Activated naive CD8-positive, alpha-beta T cell (primary cell): ENCODE results near the gene ETS1.

ENCODE experiments used
- H3K27ac Mint-ChIP-seq: one replicate; pipeline ENCODE4 v1.8.0; 2021; ENCODE audit warnings: mixed read lengths
- H3K27me3 Mint-ChIP-seq: one replicate; pipeline ENCODE4 v1.8.0; 2021; ENCODE audit warnings: mixed read lengths
- H3K36me3 Mint-ChIP-seq: one replicate; pipeline ENCODE4 v1.8.0; 2021; ENCODE audit warnings: mixed read lengths
- H3K4me1 Mint-ChIP-seq: one replicate; pipeline ENCODE4 v1.8.0; 2021; ENCODE audit warnings: low read depth, mixed read lengths
- H3K4me3 Mint-ChIP-seq: one replicate; pipeline ENCODE4 v1.8.0; 2021; ENCODE audit warnings: mild to moderate bottlenecking, mixed read lengths
- H3K9me3 Mint-ChIP-seq: one replicate; pipeline ENCODE4 v1.8.0; 2021; ENCODE audit warnings: low read depth, mixed read lengths

Gene ETS1

DNA sequence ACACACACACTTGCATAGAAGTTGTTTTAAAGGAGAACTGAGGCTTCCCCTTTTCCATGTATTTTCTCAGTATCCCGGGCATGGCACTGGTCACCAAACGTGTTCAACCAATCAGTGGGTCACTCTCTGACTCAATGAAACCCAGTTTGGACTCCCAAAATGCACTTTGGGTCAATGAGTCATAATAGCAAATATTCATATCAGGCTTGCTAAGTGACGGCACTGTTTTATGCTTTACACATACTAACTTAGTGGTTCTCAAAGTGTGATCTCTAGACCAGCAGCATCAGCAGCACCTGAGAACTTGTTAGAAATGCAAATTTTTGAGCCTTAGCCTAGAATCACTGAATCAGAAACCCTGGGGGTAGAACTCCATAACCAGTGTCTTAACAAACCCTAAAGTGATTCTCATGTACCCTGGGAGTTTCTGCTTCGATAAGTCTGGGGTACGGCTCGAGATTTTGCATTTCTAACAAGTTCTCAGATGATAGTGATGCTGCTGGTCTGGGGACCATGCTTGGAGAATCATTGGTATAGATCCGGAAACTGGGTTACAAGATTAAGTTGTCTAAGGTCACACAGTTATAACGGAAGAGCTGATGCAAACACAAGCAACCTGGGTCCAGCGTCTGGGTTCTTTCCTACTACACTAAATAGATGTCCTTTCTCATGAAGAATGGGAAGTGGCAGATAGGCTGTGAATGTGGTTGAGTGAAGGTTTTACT lies 35.6 kb downstream of the ETS1 start:
- H3K9me3 Mint-ChIP-seq = no peaks in the 10 kb centered on the region
- no peaks in the 10 kb centered on the region for H3K27me3 Mint-ChIP-seq
- H3K4me3 Mint-ChIP-seq = peak overlapping the region; percentile 57
- H3K27ac Mint-ChIP-seq = peak overlapping the region; percentile 91
- peaks cover 74% of the 10 kb centered on the region for H3K4me1 Mint-ChIP-seq
- no peaks in the 10 kb centered on the region for H3K36me3 Mint-ChIP-seq

DNA sequence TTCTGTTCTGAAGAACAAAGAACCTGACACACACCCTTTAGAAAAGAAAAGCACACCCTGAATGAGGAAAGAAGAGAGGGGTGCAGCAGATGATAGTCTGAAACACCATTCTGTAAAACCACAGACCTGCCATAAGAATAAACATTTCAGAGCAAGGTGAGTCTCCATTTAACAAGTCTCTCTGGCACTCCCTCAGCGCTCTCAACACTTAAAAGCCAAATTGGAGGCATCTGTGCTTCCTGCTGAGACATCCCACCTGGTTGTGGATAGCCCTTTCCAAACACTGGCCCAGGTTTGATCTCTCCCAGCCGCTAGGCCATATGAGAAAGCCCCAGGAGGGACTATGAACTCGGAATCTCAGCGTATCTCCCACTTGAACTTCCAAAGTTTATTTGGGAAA lies 36.3 kb downstream of the ETS1 start:
- Mint-ChIP-seq H3K36me3 (no peaks in the 10 kb centered on the region), H3K4me1 (peaks cover 80% of the 10 kb centered on the region), H3K27ac (peak overlapping the region; percentile 91), H3K9me3 (no peaks in the 10 kb centered on the region), H3K4me3 (peak overlapping the region; percentile 46), H3K27me3 (no peaks in the 10 kb centered on the region)

DNA sequence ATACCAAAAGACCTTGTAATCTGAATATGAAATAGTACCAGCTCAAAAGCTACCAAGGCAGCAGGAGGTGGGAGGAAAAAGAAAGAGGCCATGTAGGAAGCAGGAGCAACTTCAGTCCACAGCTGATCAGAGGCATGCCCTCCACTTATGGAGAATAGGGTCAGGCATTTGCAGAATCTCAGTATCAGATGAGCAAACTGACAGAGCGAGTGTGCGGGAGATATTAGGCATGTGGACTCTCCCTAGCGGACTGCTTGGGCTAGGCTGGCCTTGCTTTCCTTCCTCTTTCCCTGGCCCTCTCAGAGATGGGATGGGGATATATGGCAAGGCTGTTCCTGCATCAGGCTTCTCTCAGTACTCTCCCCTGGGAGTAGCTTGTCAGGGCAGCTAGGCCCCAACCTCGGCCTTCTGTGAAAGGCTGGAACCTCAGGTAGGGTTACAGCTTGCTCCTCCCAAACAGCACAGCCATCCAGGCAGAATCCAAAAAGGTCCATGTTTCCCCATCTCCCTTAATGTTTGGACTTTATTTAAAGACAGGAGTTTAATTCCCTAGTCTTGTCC lies 37.0 kb downstream of the ETS1 start:
- H3K4me3 Mint-ChIP-seq = peak overlapping the region; percentile 74
- peak overlapping the region; percentile 91 for H3K27ac Mint-ChIP-seq
- H3K36me3 Mint-ChIP-seq = no peaks in the 10 kb centered on the region
- H3K27me3 Mint-ChIP-seq = no peaks in the 10 kb centered on the region
- H3K4me1 Mint-ChIP-seq = peaks cover 87% of the 10 kb centered on the region
- H3K9me3 Mint-ChIP-seq = no peaks in the 10 kb centered on the region

DNA sequence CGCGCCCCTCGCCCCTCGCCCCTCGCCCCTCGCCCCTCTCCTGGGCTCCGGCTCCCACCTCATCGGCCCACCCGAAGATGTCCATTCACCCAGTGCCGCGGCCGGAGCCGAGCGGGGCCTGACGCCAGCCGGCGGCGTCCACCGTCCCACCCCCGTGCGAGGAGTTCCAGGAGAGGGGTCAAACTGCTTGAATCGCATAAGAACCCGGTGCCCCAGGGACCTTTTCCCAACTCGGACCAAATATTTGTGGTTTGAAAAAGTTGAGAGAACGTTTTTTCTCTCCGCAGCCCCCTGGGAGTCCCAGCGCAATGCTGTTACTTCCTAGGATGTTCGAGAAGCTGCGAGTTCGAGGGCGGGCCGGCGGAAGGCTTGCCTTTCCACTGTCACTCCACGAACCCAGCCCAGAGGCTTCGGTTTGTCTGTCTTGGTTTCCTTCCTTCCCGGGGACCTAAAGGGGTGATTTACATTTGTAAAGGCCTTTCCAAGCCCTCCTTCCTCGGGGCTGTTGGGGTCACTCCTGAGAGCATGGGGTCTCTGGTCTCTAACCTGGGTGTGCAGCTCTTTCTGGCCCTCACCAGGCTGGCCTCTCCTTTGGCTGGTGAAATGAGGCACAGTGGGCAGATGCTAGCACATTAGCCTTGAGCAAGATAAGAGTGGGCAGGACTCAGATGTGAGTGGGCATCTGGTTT lies 38.0 kb downstream of the ETS1 start:
- H3K36me3 Mint-ChIP-seq = no peaks in the 10 kb centered on the region
- H3K27ac Mint-ChIP-seq = peak overlapping the region; percentile 96
- no peaks in the 10 kb centered on the region for H3K27me3 Mint-ChIP-seq
- H3K4me3 Mint-ChIP-seq = peak overlapping the region; percentile 88
- H3K4me1 Mint-ChIP-seq = peaks cover 95% of the 10 kb centered on the region
- H3K9me3 Mint-ChIP-seq = no peaks in the 10 kb centered on the region

DNA sequence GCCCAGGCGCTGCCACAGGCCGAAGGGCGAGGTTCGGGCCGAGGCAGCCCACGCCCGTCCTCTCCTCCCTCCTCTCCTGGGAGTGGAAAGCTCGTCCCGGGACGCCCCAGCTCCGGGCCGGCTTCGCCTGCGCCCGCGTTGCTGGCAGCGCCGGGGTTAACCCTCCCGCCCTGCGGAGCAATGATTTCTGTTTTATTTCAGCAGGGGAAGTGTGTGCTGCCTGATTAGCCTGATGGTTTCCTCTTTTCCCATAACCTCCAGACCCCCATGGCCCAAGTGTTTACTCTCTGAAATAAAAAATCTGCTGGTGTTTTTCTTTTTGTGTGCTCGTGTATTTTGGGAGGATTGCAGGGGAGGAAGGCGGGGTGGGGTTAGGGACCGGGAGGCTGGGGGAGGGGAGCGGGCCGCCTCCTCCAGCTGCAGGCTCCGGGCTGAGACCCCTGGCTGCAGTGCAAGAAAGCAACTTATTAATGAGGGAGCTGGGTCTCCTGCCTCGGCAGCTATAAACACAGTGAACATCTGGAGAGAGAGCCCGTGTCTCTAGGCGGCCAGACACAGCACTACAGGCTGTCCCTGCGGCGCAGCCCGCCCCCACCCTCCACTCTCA lies 38.6 kb downstream of the ETS1 start:
- Mint-ChIP-seq H3K4me1 (peaks cover 94% of the 10 kb centered on the region), H3K4me3 (peak overlapping the region; percentile 88), H3K9me3 (no peaks in the 10 kb centered on the region), H3K36me3 (no peaks in the 10 kb centered on the region), H3K27ac (peak overlapping the region; percentile 96), H3K27me3 (no peaks in the 10 kb centered on the region)

DNA sequence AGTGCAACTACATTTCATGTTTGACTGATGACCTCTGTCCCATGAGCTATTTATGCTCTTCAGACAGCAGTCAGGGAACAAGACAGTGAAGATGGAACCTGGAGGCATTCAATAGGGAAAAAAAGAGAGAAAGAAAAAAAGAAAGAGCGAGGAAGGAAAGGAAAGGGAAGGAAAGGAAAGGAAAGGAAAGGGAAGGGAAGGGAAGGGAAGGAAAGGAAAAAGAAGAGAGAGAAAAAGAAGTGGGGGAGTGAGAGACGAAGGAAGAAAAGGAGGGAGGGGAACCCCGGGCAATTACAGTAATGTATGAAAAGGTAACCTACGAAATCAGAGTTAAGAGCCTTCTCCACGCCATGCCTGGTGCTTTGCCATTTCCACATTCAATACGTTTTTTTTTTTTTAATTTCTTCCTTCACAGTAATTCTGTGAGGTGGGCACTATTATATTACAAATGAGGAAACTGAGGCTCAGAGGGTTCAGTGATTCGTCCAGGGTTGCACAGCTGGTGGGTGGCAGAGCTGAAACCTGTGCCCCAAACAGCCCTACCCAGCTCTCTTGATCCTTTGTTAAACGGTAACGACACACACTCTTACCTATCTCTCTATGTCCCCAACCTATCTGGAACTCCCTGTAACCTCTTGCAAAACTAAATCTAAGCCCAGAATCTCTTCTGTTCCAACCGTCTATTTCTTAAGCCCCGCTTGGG lies 39.3 kb downstream of the ETS1 start:
- Mint-ChIP-seq H3K4me1 (peaks cover 94% of the 10 kb centered on the region), H3K36me3 (no peaks in the 10 kb centered on the region), H3K4me3 (peak overlapping the region; percentile 88), H3K9me3 (no peaks in the 10 kb centered on the region), H3K27ac (peak overlapping the region; percentile 96), H3K27me3 (no peaks in the 10 kb centered on the region)

DNA sequence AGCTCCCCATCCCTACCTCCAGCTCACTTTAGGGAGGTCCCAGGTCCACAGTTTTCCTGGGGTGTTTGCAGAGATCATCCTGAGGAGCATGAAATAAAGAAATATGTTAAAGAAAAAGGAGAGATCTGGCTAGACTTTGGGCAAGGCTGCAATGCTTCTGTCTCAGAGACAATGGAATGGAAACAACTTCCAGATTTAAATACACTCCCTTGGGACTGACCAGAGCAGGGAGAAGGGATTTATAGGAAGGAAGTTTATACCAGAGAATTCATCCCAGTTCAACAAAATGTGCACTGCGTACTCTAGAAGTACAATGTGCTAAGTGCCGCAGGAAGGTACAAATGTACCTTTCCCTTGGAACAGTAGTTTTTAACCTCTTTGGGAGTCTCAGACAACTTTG lies 40.4 kb downstream of the ETS1 start:
- Mint-ChIP-seq H3K4me1 (peaks cover 89% of the 10 kb centered on the region), H3K27ac (peak overlapping the region; percentile 96), H3K27me3 (no peaks in the 10 kb centered on the region), H3K4me3 (peak overlapping the region; percentile 88), H3K36me3 (no peaks in the 10 kb centered on the region), H3K9me3 (no peaks in the 10 kb centered on the region)

DNA sequence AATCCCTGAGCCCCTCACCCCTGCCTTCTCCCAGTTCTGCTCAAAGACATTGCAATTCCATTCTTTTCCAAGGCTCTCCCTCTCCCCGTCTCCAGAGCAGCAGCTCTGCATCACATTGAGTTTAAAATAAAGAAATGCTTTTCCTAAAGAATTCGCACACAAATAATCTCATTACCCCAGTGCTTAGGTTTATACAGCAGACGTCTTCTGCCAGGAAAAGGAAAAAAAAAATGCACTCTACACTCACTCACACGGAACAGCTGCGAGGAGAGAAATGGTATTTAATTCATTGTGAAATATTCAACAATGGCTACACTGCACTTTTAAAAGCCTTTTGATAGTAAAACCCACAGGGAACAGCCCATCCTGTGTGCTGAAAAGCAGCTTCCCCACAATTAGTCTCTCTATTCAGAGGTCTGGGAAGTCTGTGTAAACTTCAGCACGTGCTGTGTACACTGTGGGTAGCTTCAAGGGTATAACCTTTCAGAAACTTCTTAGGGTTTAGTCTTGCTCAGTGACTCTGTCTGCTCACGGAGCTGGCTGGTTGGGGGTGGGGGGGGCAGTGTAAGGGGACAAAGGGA lies 42.8 kb downstream of the ETS1 start:
- Mint-ChIP-seq H3K4me3 (peak overlapping the region; percentile 83), H3K27me3 (no peaks in the 10 kb centered on the region), H3K36me3 (no peaks in the 10 kb centered on the region), H3K4me1 (peaks cover 66% of the 10 kb centered on the region), H3K9me3 (no peaks in the 10 kb centered on the region), H3K27ac (peak overlapping the region; percentile 89)

DNA sequence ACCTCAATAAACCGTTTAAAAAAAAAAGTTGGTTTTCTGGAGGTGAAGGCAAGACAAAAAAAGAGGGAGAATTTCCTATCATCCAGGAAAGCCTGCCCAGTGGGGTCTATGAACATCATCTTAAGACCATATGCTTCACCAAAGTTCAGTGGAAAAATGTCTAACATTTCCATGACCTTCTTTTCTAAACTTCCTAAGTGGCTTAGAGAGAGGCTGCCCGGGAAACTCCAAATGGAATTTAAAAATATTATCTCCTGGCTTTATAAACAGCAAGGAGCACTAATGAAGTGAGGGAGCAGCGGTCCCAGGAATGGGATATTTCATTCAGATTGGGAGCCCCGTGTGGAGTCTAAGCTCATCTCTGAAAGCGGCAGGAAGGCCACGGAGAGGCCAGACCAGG lies 46.9 kb downstream of the ETS1 start:
- no peak overlapping the region for H3K4me3 Mint-ChIP-seq
- no peaks in the 10 kb centered on the region for H3K27me3 Mint-ChIP-seq
- peaks cover 41% of the 10 kb centered on the region for H3K4me1 Mint-ChIP-seq
- H3K27ac Mint-ChIP-seq = peak overlapping the region; percentile 1
- no peaks in the 10 kb centered on the region for H3K9me3 Mint-ChIP-seq
- H3K36me3 Mint-ChIP-seq = no peaks in the 10 kb centered on the region

DNA sequence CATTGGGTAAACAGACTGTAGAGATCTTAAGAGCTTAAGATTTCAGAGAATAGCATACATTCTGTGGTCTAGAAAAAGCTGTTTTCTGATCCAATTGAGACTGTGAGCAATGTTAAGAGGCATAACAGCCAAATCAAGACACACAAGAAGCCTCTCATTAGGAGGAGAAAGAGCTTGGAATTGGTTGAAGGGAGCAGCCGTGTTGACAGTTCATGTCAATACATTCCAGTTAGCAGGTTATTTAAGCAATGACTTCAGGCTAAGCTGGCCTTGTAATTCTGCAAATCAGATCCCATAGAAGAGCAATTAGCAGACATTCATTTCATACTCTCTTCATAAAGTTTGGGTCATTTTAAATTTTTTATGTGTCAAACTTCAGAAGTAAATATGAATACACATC lies 50.9 kb downstream of the ETS1 start:
- H3K36me3 Mint-ChIP-seq = no peaks in the 10 kb centered on the region
- H3K27ac Mint-ChIP-seq = no peak overlapping the region
- no peaks in the 10 kb centered on the region for H3K27me3 Mint-ChIP-seq
- no peak overlapping the region for H3K4me3 Mint-ChIP-seq
- H3K9me3 Mint-ChIP-seq = no peaks in the 10 kb centered on the region
- H3K4me1 Mint-ChIP-seq = peaks cover 25% of the 10 kb centered on the region

DNA sequence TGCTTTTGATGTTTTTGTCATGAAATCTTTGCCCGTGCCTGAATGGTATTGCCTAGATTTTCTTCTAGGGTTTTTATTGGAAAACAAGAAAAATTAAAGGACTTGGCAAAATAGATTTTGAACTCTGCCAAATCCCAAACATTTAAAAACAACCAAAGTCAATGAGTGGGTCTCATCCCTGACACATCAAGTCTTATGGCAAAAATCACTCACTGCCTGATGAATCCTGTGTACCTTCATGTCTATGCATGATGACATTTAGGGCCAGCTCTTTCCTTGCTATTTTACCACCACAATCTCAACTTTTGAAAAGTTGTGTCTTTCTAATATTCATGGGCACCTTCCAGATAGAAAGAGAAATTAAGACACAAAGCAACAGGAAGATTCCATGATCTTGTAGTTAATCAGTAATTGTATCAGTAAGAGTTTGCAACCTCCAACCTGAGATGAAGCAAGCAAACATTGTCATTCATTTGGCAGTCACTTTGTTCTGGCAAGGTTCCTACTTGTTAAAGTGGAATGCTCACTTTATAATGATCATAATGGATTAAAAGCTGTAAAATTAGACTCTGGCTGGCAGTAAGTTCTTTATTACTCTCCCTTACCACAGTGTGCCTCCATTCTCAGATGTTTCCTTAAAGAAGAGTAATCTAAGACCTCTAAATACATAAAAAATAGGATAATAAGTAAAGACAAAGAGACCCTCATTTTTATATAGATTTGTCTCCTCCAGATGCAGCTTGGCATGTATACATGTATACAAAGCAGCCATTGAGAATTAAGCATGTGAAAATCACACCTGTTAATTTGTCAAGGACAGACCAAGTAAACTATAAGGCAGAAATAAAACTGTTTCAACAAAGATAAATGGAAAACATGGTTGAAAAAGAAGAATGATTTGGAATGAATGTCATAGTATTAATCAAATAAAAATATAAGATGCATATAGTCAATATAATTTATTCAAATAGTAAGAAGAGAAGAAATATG lies 51.6 kb downstream of the ETS1 start:
- no peak overlapping the region for H3K27ac Mint-ChIP-seq

DNA sequence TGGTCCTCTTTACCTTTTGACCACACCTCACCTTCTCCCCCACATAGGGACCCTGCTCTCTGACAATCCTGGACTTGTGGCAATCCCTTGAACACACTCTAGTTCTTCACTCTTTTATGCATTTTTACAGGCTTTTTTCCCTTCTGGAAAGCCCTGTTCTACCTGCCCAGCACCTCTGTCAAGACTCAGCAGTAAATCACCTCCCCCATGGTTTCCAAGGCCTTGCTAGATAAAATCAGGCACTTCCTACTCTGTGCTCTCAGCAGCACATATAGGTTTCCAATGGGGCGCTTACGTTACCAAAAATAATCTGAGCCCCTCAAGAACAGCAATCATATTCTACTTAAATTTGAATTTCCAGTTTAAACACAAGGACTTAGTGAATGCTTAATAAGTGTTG lies 53.9 kb downstream of the ETS1 start:
- peaks cover 45% of the 10 kb centered on the region for H3K4me1 Mint-ChIP-seq
- H3K4me3 Mint-ChIP-seq = no peak overlapping the region
- H3K27me3 Mint-ChIP-seq = no peaks in the 10 kb centered on the region
- H3K36me3 Mint-ChIP-seq = no peaks in the 10 kb centered on the region
- no peak overlapping the region for H3K27ac Mint-ChIP-seq
- H3K9me3 Mint-ChIP-seq = no peaks in the 10 kb centered on the region

More for the DNA sequence above, 51.6 kb downstream of the ETS1 start:
- H3K4me1 Mint-ChIP-seq = peaks cover 25% of the 10 kb centered on the region
- H3K9me3 Mint-ChIP-seq = no peaks in the 10 kb centered on the region
- H3K27me3 Mint-ChIP-seq = no peaks in the 10 kb centered on the region
- no peaks in the 10 kb centered on the region for H3K36me3 Mint-ChIP-seq
- no peak overlapping the region for H3K4me3 Mint-ChIP-seq

DNA sequence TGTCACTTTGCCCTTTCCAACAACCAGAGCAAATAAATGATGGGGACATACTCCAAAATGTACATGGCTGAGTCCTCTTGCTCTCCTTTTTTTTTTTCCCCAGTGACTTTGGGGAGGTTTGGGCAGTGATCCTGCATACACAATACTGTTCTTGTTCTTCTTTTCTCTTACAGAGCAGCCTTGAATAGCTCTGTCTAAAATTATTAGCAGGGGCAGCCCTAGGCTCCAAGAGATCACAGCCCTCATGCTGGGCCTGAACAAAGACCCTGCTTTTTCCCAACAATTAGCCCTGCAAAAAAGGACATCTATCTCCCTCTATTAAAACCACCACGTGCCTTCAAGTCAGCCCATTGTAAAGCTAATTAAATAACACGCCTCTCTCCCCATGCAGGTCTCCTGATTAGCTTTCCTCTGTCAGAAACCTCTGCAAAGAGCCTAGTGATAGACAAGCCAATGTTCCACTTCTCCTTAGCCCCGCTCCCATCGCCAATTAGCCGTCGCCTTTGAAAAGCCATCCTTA lies 54.7 kb downstream of the ETS1 start:
- H3K4me1 Mint-ChIP-seq = peaks cover 52% of the 10 kb centered on the region
- H3K36me3 Mint-ChIP-seq = no peaks in the 10 kb centered on the region
- no peaks in the 10 kb centered on the region for H3K9me3 Mint-ChIP-seq
- no peak overlapping the region for H3K4me3 Mint-ChIP-seq
- H3K27me3 Mint-ChIP-seq = no peaks in the 10 kb centered on the region
- H3K27ac Mint-ChIP-seq = no peak overlapping the region
